ENCODE data around the gene OTOA.
A peak's percentile ranks its signal among the peaks of the same experiment; 100 is the strongest.
"Not testable (repeated sequence)": the region's sequence is repeated elsewhere in the genome, so short reads cannot be mapped to it uniquely, and the experiment has no call there.

Gene OTOA

DNA sequence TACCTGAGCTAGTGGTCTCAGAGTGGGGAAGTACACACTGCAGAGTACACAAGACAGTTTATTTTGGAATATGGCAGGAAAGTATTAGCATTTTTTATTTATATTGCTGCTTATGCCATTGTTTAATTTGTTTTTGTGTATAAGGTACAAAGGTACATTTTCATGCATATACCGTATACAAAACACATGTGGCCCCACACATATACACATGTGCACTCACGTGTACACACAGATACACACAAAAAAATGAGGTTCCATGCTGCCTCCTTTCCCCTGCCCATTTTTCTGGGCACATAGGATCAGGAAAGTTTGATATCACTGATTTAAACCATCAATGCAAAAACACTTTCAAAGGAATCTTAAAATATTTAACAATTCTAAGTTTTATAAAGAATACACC, 24.3 kb upstream of the OTOA start:
- DNase-seq = no peak

- no peak for DNase-seq
These were observed 21.9 kb upstream of the OTOA start for GRCh38 chr16:21641916-21642315.

GRCh38 chr16:21642861-21643260, 20.9 kb upstream of the OTOA start:
- DNase-seq = no peak

DNA sequence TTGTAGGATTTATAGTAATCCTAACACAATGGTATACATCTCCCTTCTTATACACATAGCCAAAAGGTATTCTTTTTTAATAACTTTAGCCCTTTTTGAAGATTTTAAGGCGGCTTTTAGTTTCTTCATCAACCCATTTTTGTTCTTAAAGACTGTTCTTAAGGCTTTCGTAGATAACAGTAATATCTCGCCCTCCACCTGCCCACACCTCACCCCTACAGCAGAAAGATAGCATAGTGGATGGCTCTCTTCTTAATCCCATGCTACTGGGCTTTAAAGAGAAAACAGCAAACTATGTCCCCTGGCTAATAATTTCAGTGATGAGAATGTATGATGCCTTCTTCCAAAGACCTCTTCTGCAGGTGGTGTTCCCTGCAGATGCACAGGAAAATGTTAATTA, 20.0 kb upstream of the OTOA start:
- DNase-seq = no peak

- peak in 2 of 58 donors; percentile 15 to 24 for DNase-seq
These were observed 19.1 kb upstream of the OTOA start for GRCh38 chr16:21644674-21645073.

- no peak for DNase-seq
These were observed 18.5 kb upstream of the OTOA start for GRCh38 chr16:21645261-21645721.

GRCh38 chr16:21646091-21646490, 17.7 kb upstream of the OTOA start:
- no peak for DNase-seq

DNA sequence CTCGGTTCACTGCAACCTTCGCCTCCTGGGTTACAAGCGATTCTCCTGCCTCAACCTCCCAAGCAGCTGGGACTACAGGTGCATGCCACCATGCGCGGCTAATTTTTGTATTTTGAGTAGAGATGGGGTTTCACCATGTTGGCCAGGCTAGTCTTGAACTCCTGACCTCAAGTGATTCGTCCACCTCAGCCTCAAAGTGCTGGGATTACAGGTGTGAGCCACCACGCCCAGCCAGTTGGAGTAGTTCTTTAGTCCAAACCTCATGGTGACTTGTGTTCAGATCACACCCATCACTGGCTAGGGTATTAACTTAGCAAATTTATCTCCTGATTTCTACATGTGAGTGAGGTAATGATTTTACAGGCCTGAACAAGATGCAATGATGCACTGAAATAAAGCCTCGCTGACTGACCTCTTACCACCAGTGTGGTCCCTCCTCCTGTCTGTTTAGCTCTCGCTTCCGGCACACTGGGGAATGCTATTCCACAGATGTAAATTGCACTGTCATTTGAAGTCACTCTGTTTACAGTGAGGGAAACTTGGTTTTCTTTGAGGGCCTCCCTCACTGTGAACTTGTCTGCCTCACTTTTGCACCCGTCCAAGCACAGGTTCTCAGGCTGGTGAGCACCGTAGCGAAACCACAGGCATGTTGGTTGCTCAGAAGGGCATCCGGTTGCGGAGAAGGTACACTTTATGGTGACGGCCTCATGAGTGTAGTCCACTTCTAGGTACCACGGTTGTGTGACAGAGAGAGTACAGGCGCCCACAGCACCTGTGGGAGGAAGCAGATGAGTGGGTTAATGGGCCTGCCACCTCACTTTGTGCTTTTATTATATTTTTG, 16.8 kb upstream of the OTOA start:
- DNase-seq = no peak

DNA sequence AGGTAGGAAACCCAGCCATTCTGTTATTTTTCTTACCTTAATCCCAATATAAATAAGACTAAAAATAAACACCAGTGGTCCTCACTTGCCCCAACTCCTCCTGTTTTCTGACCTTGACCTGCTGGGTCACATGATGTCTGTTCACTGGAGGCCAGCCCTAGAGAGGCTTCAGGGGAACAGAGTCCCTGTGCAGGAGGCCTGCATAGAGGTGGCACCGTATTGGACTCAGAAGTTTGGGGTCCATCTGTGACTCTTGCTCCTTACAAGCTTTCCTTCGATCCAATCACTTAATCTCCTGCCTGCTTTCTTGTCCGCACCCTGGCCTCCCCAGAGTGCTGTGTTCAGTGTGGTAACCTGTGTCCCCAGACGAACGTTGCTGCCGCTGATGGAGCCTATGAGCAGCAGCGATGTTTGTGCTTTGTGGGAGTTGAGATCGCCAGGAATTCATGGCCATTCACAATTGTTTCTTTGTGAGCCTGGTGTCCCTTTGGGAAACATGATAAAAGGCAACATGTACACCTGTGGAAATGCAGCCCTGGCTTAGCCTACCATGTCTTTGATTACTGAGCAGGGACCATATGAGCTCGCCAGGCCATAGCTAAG, 16.1 kb upstream of the OTOA start:
- no peak for DNase-seq

GRCh38 chr16:21649826-21650406, 13.9 kb upstream of the OTOA start:
- not testable (repeated sequence) for DNase-seq

DNA sequence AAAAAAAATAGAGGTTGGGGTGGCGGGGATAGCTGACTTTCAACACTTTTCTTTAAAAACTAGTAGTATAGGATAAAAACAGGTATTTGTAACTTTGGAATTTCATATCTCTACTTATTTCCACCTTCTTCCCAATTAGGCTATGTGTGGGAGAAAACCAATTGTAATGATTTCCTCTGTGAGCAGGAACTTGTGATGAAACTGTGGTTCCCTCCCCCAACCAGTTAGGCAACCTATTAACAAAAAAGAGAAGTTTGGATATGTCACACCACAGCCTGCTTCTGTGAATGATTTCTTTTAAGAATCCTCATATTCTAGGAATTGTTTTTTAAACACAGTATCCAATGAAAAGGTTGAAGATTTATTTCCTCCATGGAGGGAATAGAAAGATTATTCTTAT, 13.2 kb upstream of the OTOA start:
- peak in 1 of 58 donors; percentile 18 for DNase-seq

GRCh38 chr16:21651515-21651914, 12.3 kb upstream of the OTOA start:
- DNase-seq = no peak

DNA sequence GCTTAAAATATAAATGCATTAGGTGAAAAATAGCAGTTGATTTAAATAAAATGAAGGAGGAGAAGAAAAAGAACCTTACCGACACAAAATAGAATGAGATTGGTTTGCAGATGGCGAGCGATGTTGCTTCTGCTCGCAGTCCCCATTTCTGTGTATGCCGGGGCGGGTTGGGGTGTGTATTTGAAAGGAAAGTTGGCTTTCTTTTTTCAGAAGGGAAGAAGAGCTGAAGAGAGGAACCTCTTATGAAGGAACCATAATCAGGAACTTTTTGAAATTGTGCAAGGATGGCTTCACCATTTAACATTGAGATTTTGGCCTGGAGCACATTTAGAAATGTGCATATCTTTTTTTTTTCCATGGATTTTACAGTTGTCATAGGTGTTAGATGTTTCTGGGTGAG, 11.3 kb upstream of the OTOA start, which contains the start of gene IGSF6:
TSS of gene IGSF6 (minus strand) at position 156 of the 400 bp plus-strand sequence. CDS start at position 146, 10 bp downstream.
- peak in 1 of 58 donors; percentile 8 for DNase-seq

DNA sequence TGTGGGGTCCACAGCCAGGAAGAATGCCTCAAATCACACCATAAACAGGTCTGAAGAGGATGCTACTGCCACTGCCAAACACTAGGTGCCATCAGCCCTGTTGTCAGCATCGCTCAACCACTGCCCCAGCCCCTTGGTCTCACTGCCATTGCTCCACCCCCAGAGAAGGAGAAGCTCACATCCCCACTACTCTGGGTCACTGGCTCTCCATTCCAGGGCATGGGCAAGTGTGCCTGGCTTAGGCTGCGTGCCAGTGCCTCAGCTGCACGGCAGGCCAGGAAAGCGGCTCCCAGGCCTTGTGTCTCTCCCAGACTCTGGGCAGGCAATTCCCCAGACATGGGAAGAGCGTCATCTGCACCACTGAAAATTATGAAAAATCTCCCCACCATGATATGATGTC, 10.2 kb upstream of the OTOA start:
- no peak for DNase-seq

DNA sequence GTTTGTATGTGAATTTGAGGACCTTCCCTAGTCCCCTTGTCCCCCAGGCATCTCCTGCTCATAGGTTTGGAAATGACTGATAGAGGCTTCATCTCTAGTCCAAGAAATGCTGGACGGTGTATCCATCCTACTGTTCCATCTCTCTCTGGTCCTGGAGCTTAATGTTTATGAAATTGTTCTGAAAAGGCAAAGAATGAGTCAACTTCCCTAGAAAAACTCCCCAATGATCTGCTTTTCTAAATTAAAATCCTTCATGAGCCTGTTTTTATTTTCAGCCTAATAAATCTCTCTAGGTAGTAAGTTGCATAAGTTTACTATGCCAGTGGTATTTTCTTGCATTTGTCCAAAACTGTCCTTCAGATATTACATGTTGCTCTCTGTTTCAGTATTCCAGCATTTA, 9.3 kb upstream of the OTOA start:
- DNase-seq = no peak

DNA sequence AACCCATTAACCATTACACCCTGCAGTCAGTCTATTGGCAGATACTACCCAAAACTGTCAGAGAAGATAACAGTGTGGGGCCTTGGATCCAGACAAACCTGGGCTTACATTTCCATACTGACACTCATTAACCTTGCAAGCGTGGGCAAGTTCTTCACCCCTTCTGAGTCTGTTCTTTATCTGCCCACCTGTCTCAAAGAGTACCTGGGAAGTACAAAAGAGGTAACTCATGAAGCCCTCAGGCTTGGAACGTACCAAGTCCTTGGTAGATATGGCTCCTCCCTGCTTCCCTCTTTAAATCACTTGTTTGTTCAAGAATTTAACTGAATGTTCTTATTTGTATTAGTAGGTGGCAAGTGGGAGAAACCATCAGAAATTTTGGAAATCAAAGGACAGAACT, 8.9 kb upstream of the OTOA start:
- DNase-seq = no peak

GRCh38 chr16:21656795-21657768, 6.7 kb upstream of the OTOA start:
- DNase-seq = peak in 9 of 58 donors; percentile 3 to 56 (median 12)

DNA sequence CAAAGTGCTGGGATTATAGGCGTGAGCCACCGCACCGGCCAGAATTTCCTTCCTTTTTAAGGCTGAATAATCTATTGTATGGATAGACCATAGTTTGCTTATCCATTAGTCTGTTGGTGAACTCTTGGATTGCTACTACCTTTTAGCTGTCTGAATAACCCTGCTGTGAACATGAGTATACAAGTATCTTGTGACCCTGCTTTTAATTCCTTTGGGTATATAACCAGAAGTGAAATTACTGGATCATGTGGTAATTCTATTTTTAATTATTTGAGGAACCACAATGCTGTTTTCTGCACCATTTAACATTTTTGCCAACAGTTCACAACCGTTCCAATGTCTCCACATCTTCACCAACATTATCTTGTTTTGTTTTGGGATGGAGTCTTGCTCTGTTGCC, 4.6 kb upstream of the OTOA start:
- DNase-seq = no peak

DNA sequence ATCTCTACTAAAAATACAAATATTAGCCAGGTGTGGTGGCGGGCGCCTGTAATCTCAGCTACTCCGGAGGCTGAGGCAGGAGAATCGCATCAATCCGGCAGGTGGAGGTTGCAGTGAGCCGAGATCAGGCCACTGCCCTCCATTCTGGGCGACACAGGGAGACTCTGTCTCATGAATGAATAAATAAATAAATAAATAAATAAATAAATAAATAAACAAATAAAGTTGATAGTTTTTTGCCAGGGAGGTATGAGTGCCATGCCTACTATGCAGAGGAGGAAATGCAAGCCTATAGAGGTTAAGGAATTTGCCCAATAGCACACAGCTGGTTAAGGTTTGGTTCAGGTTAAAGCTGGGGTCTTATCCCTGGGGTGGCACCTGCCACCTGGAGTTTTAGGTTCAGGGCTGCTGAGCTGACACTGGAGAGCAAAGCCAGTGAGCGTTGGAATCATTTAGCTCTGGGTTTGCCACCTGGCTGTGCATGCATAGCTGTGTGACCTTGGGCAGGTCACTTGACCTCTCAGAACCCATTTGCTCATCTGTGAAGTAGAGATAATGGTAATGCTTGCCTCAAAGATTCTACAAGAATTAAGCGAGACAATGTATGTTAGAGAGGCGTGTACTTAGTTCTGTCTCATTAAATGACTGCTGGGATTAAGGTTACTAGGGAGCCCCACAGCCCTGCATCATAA, 1.2 kb downstream of the OTOA start:
- no peak for DNase-seq

DNA sequence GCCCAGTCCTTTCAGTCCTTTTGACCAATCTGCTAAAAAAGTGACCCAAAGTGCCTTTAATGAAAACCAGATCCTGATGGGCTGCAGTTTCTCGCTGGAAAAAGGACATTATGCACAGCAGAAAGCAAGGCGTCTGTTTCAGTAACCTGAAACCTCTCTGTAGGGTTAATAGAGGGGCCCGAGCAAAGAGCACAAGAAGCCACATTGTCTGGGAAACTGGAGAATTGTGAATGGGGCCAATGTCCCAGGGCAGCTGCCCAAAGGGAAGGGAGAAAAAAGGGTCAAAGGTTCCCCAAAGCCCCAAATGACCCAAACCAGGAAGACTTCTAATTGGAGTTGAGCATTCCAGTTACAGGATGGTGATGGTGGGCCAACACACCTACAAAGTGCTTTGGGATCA, 3.0 kb downstream of the OTOA start:
- DNase-seq = no peak

DNA sequence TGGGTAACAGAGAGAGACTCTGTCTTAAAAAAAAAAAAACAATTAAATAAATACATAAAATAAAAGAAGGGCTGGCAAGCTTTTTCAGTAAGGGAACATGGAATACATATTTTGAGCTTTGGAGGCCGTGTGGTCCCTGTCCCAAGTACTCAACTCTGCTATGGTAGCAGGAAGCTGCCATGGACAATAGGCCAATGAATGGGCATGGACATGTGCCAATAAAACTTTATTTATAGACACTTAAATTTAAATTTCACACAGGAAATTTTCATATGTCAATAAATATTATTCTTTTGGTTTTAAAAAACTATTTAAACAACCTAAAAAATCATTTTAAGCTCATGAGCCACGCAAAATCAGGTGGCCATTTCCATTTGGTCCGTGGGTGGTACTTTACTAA, 3.8 kb downstream of the OTOA start:
- no peak for DNase-seq
